ENCODE measurements around the gene MIOX. TPM values are rescaled to one million over a fixed set of nuclear protein-coding genes. Genes with fewer than 3 reads are reported as not detected.

Gene MIOX
- total and polyA plus RNA-seq, 2 of the 13 experiments (the other 11 are each of a cell fraction or from before 2014, with no cell fraction given): 1.5 to 2.9 TPM

- no TSS peak for BruUV-seq (replicated peaks)
- ChIA-PET CTCF (ENCODE audit: low intra/inter-chr PET ratio, low total read pairs) (no interaction called here), POLR2A (interaction anchor here (0.9 to 5.9 kb wide), 4 partner anchors 8 to 32 kb away, joined by 3 to 34 read pairs (median 10); partner anchors contain the start of genes KLHDC7B, LMF2, NCAPH2 and SYCE3)
- no peaks in the 10 kb centered on the region for H4K20me1 ChIP-seq (ENCODE audit: insufficient read depth, low read length)
- peak overlapping the region; percentile 58 to 83 (median 74) for H3K4me3 ChIP-seq (replicated peaks in 1 of 3; ENCODE audit: insufficient read depth in 1 of 3, low read depth in 2 of 3, low read length in 3 of 3)
- intact Hi-C loops (cut with micrococcal nuclease; ENCODE audit: unreplicated experiment): no loop called here
- ATAC-seq (peak; percentile 32), FAIRE-seq (no peak), DNase-seq (ENCODE audit: low spot score) (peak; percentile 47)
- no peaks in the 10 kb centered on the region for H3K9me3 ChIP-seq (ENCODE audit: low read length)
- H3K4me1 ChIP-seq (ENCODE audit: insufficient read depth, low read length): peaks cover 74% of the 10 kb centered on the region
- 0 out of 5 replicates have a peak, but pooled peaks cover 0 to 6% of the 10 kb centered on the region in 2 experiments for H3K27me3 ChIP-seq (ENCODE audit: control insufficient read depth in 1 of 2, insufficient read depth in 2 of 2, low read length in 2 of 2)
- H3K4me2 ChIP-seq (ENCODE audit: low read depth, low read length): peak overlapping the region; percentile 84
- H2AFZ ChIP-seq (ENCODE audit: low read length): no peak overlapping the region
- in situ Hi-C loops (cut with HindIII; ENCODE audit: extremely low pct_ligation_motif_present, low pct_unique_long_range_greater_than_20kb): loop anchor here (5.0 kb wide), 1 partner anchor 36 kb away; no protein-coding TSS in a partner anchor
- H3K9ac ChIP-seq (ENCODE audit: insufficient read depth, low read depth, low read length): peak overlapping the region; percentile 73
- no peaks in the 10 kb centered on the region for H3K36me3 ChIP-seq (replicated peaks in 1 of 2; ENCODE audit: control insufficient read depth in 1 of 2, insufficient read depth in 2 of 2, low read length in 2 of 2)
- peaks cover 2% of the 10 kb centered on the region for H3K79me2 ChIP-seq (ENCODE audit: insufficient read depth, low read length)
- under 1% methylated on average over 26 of the region's 53 CpGs for WGBS (ENCODE audit: low lambda C conversion rate)
- H3K27ac ChIP-seq (ENCODE audit: extremely low read length, insufficient read depth, low read length): peak overlapping the region; percentile 74
- TF ChIP-seq ZNF790 (CRISPR knock-in tag; IDR thresholded peaks at IDR 0.05; ENCODE audit: borderline replicate concordance) (peak; percentile 83; the same call in 1 of the 2 replicates), MYC (CRISPR knock-in tag; IDR thresholded peaks at IDR 0.05; ENCODE audit: borderline replicate concordance) (no peak), CREB1 (IDR thresholded peaks at IDR 0.05) (peak; percentile 45; the same call in 1 of the 2 replicates), CREB1 (CRISPR knock-in tag; IDR thresholded peaks at IDR 0.05) (no peak), MAZ (IDR thresholded peaks at IDR 0.05; ENCODE audit: borderline replicate concordance, low read depth, low read length) (no peak), MAZ (CRISPR knock-in tag; IDR thresholded peaks at IDR 0.05; ENCODE audit: low read depth) (no peak), ZNF281 (CRISPR knock-in tag; IDR thresholded peaks at IDR 0.05; ENCODE audit: borderline replicate concordance) (peak; percentile 91), ZNF430 (CRISPR knock-in tag; IDR thresholded peaks at IDR 0.05) (peak; percentile 6; the same call in 1 of the 2 replicates), ZNF557 (CRISPR knock-in tag; IDR thresholded peaks at IDR 0.05) (no peak), HOXA7 (CRISPR knock-in tag; IDR thresholded peaks at IDR 0.05) (0 out of 2 replicates have a peak, but pooled peaks have one; percentile 1), ZBTB7A (CRISPR knock-in tag; IDR thresholded peaks at IDR 0.05) (peak; percentile 19; the same call in 1 of the 2 replicates), ZNF784 (CRISPR knock-in tag; IDR thresholded peaks at IDR 0.05; ENCODE audit: borderline replicate concordance) (no peak), NFKBIZ (CRISPR knock-in tag; IDR thresholded peaks at IDR 0.05) (0 out of 2 replicates have a peak, but pooled peaks have one; percentile 13), AKAP8 (CRISPR knock-in tag; IDR thresholded peaks at IDR 0.05) (no peak), NONO (IDR thresholded peaks at IDR 0.05) (no peak), NONO (CRISPR knock-in tag; conservative IDR thresholded peaks at IDR 0.05) (peak; percentile 74), DZIP1 (CRISPR knock-in tag; IDR thresholded peaks at IDR 0.05) (no peak)
Measured at GRCh38 chr22:50530877-50531545, 44.4 kb downstream of the MIOX start.
